Activated CD8-positive, alpha-beta memory T cell treated with anti-CD3 and anti-CD28 coated beads, Interleukin-2, amount 50 U/mL, for 48 hours (primary cell): ENCODE results near the gene CARD9.

Source experiments
- DNase-seq: peaks from one replicate; pipeline ENCODE4 v3.0.0-alpha.2; 2020

The CARD9 gene

GRCh38 chr9:136344544-136345280 is 28.8 kb downstream of the CARD9 start:
- DNase-seq = no peak

DNA sequence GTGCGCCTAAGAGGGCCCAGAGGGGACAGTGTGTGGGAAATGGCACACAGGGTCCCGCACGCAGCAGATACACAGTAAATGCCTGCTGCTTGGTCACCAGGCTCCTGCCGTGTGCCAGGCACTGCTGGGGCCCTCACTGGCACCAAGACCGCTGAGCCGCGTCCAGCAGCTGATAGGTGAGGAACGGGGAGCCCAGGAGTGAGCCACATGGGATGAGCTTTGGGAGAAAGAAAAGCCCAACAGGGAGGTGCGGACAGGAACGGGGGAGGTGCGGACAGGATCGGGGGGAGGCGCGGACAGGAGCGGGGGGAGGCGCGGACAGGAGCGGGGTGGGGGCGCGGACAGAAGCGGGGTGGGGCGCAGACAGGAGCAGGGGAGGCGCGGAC is 29.6 kb downstream of the CARD9 start:
- no peak for DNase-seq

- no peak for DNase-seq
Observed at GRCh38 chr9:136343121-136343883, 30.2 kb downstream of the CARD9 start.

- peak; percentile 91 for DNase-seq
Observed at GRCh38 chr9:136342181-136343120, 31.0 kb downstream of the CARD9 start.

GRCh38 chr9:136341769-136342168 is 31.7 kb downstream of the CARD9 start:
- DNase-seq = no peak

DNA sequence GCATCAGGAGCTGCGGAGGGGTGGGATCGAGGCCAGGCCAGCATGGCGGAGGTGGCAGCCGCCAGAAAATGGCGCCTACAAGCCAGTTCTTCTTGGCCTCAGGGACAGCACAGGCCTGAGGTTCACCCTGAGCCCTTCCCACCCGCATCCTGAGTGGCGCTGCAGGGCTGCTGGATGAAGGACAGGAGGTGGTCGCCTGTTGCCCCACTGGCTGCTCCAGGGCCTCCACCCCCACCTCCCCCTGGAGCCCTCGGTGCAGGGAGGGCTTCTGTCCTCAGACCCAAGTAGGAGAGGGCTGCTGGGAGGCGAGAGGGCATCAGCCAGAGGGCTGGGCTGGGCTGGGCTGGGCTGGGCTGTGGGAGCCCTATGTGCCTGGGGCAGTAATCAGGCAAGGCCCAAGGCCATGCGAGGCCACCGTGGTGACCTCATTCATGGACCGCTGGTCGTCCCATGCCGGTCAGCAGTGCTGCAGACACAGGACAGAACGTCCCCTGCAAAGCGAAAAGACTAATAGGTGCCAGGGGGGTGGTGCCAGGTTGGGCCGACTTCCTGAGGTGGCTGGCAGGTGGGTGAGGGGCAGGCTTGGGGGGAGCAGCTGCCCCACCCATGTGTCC is 32.3 kb downstream of the CARD9 start:
- DNase-seq = no peak

DNA sequence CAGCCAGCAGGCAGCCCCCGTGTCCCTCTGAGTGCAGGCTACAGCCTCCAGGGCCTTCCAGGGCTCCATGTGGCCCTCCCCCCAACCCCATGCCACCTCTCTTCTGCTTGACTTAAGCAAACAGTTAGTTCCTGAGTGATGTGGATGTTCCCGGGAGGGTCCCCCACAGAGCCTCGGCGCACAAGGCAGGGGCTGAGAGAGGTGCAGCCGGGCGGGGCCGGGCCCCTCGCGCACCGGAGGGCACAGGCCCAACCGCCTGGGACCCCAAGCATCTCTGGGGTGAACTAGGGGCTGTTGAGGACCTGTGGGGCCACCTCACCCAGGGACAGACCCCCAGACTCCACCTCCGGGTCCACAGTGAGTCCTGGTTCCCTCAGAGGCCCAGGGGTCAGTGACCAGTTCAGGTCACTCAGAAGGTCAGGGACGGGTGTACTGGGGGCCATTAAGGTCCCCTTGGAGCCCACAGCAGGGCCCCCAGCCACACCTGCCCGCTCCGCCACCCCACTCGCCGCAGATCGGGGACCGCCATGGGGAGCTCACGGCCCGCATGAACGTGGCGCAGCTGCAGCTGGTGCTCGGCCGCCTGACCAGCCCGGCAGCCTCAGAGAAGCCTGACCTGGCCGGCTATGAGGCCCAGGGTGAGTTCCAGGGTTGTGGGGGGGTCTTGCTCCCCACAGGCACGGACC is 33.0 kb downstream of the CARD9 start:
- no peak for DNase-seq

GRCh38 chr9:136339958-136340310 is 33.5 kb downstream of the CARD9 start:
- no peak for DNase-seq

- peak; percentile 73 for DNase-seq
Observed at GRCh38 chr9:136339173-136339957, 34.1 kb downstream of the CARD9 start.

- no peak for DNase-seq
Observed at GRCh38 chr9:136338511-136338910, 35.0 kb downstream of the CARD9 start.

DNA sequence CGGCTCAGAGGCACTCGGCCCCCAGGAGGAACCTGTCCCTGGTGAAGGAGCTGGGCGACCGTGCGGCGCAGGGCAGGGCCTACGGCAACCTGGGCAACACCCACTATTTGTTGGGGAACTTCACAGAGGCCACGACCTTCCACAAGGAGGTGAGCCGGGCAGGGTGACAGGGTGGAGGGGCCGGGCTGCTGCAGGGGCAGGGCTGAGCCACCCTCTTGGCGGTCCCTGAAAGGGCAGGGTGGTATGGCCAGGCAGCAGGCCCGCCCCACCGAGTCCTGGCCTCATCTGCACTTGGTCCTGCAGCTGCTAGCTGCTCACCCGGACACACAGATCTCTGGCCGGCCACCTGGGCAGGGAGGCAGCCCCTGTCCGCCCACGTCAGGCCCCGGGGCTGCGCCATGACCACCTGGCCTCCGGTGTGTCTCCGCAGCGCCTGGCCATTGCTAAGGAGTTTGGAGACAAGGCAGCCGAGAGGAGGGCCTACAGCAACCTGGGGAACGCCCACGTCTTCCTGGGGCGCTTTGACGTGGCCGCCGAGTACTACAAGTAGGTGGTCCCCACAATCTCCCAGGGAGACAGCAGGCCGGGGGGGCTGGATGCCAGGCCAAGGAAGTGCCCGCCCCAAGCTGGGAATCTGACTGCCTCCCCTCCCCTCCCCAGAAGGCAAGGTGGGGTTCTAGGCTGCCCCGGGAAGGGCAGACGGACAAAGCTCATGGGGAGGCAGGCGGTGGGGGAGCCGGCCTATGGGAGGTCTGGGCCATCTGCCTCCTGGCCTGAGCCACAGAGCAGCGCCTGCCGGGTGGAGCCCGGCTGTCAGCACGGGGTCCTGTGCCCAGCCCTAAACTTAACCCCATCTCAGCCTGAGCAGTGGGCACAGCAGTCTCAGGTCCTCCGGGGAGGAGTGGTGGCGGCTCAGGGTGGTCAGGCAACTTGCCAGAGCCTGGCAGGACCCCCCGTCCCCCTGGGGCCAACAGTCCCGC is 35.8 kb downstream of the CARD9 start:
- DNase-seq = no peak

DNA sequence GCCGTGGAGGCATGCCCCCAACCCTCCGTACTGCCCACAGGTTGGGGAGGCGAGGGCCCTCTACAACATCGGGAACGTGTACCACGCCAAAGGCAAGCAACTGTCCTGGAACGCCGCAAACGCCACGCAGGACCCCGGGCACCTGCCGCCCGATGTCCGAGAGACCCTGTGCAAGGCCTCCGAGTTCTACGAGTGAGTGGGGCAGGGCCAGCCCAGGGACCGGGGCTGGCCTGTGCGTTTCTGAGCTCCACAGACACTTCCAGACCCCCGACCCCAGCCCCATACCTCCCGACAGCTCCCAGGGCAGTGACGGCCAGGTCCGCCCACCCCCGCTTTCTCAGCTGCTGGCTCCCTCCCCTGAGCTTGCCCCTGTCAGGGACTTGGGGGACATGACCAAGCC is 36.6 kb downstream of the CARD9 start:
- DNase-seq = no peak

- DNase-seq = no peak
Observed at GRCh38 chr9:136336156-136336870, 37.2 kb downstream of the CARD9 start.

- no peak for DNase-seq
Observed at GRCh38 chr9:136335296-136336155, 37.9 kb downstream of the CARD9 start.

- no peak for DNase-seq
Observed at GRCh38 chr9:136334541-136334940, 38.9 kb downstream of the CARD9 start.

GRCh38 chr9:136333486-136333885 is 40.0 kb downstream of the CARD9 start:
- DNase-seq = no peak

DNA sequence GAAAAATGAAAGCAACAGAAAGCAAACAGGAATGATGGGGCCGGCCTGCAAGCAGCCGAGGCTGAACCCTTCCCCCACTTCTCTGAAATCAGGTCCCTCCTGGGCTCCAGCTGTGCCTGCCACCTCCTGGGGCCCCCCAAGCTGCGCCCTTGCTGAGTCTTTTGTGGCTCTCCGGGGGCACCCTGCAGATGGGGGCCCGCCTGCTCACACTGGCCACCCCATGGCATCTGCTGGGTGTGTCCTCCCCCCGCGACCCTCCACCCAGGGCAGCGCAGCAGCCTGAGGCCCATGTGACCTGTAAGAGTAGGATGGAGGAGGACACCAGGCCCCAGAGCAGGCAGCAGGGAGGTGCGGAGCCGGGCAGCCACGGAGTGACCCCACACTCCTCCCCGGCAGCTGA is 40.4 kb downstream of the CARD9 start:
- DNase-seq = no peak

- no peak for DNase-seq
Observed at GRCh38 chr9:136332482-136332983, 40.9 kb downstream of the CARD9 start.
